CD4-positive, alpha-beta T cell treated with Interleukin-4 for 4 hours (primary cell): ENCODE measurements around the gene FZR1.

Source experiments
- DNase-seq: peaks from one replicate; pipeline ENCODE4 v3.0.0-alpha.2; 2020

Gene FZR1

DNA sequence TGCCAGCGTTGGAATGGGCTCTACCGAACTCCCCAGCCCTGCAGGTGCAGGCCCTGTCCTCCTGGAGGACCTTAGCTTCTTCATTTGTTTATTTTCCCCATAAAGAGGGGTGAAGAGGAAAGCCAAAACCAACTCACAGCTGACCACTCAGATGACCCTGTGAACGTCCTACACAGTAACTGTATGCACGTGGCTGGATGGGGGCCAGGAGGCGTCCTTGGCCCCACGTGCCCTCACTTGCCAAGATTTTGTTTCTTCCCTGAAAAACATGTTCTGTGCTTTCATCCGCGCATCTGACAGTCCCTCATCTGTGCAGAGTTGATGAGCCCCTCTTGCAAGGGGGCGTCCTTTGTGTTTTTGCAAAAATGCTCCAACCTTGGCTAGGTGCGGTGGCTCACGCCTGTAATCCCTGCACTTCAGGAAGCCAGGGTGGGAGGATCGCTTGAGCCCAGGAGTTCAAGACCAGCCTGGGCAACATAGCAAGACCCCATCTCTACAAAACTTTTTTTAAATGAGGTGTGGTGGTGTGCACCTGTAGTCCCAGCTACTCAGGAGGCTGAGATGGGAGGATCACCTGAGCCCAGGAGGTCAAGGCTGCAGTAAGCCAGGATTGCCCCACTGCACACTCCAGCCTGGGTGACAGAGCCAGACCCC is 27.6 kb downstream of the FZR1 start:
- no peak for DNase-seq

DNA sequence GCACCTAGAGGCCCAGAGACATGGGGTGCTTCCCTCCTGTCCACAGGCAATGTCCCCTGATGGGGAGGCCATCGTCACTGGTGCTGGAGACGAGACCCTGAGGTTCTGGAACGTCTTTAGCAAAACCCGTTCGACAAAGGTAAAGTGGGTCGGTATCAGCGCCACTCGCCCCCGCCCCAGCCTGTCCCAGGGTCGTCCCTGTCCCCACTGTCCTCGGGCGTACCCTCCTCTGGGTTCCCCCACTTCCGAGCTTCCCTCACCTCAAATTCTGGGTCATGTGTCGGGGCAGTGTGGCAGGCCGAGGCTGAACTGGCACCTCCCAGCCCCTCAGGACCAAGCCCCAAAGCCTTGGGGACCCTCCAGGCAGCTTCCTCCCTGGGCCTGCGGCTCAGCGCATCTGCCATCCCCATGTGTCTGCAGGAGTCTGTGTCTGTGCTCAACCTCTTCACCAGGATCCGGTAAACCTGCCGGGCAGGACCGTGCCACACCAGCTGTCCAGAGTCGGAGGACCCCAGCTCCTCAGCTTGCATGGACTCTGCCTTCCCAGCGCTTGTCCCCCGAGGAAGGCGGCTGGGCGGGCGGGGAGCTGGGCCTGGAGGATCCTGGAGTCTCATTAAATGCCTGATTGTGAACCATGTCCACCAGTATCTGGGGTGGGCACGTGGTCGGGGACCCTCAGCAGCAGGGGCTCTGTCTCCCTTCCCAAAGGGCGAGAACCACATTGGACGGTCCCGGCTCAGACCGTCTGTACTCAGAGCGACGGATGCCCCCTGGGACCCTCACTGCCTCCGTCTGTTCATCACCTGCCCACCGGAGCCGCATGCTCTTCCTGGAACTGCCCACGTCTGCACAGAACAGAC is 28.5 kb downstream of the FZR1 start:
- no peak for DNase-seq

DNA sequence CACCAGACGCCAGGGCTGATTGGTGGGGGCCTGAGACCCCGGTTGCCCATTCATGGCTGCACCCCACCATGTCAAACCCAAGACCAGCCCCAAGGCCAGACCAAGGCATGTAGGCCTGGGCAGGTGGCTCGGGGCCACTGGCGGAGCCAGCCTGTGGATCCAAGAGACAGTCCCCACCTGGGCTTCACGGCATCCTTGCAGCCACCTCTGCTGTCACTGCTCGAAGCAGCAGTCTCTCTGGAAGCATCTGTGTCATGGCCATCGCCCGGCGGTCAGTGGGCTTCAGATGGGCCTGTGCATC is 29.1 kb downstream of the FZR1 start:
- no peak for DNase-seq

DNA sequence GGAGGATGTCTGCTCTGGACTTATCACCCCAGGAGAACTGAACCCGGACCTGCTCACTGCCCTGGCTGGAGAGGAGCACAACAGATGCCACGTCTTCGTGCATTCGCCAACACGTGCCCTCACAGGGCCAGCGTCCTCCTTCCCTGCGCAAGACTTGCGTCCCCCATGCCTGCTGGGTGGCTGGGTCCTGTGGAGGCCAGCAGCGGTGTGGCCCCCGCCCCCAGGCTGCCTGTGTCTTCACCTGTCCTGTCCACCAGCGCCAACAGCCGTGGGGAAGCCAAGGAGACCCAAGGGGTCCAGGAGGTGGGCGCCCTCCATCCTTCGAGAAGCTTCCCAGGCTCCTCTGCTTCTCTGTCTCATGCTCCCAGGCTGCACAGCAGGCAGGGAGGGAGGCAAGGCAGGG is 29.5 kb downstream of the FZR1 start:
- DNase-seq, result no peak

DNA sequence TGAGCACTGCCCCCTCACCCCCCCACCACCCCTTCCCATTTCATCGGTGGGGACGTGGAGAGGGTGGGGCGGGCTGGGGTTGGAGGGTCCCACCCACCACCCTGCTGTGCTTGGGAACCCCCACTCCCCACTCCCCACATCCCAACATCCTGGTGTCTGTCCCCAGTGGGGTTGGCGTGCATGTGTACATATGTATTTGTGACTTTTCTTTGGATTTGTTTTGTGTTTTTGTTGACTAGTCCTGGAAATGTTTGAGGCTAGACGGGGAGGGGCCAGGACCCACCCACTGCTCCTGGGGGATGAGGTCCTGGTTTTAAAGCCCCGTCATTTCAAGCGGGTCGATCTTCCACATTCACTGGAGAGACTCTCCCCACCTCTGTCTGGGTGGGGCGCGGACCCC is 29.9 kb downstream of the FZR1 start:
- no peak for DNase-seq

DNA sequence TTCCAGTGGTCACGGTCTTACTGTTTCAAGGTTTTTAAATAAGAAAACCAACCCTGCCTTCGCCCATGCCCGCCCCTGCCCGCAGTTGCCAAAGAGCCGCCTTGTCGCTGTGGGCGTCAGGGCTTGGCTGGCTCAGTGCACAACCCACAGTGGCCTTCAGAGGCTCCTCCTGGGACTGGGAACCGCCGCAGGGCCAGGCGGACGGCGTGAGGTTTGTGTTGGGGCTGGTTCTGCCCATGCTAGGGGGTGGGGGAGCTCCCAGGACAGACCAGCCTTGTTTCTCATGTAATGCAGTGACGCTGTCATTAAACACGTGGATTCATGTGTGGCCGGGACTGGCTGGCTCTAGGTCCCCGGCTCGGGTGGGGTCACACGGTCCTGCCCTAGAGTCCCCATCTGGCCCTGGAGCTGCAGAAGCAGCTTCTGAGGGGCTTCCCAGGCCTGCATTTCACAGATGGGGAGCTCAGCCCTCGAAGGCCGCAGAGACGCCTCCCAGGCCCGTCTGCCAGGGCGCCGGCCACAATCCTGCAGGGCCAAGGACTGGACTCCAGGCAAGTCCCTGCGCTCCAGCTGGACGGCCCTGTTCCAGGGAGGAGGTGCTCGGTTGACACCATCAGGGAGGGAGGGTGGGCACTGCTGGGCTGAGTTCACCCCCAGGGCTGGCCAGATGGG is 30.5 kb downstream of the FZR1 start:
- no peak for DNase-seq

DNA sequence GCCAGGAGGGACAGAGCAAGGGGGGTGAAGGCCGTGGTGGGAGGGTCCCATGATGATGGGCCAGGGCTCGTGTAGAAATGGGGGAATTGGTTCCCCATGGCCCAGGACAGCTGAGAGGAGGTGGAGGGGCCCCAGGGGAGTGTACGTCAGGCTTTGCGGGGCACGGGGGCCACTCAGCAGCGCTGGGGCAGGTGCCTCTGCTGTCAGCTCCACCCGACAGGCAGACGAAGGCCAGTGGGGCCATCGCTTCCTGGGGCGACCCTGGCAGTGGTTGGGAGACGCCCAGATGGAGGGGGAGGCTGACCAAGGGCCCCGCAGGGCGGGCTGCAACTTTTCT is 31.0 kb downstream of the FZR1 start:
- DNase-seq, result no peak

DNA sequence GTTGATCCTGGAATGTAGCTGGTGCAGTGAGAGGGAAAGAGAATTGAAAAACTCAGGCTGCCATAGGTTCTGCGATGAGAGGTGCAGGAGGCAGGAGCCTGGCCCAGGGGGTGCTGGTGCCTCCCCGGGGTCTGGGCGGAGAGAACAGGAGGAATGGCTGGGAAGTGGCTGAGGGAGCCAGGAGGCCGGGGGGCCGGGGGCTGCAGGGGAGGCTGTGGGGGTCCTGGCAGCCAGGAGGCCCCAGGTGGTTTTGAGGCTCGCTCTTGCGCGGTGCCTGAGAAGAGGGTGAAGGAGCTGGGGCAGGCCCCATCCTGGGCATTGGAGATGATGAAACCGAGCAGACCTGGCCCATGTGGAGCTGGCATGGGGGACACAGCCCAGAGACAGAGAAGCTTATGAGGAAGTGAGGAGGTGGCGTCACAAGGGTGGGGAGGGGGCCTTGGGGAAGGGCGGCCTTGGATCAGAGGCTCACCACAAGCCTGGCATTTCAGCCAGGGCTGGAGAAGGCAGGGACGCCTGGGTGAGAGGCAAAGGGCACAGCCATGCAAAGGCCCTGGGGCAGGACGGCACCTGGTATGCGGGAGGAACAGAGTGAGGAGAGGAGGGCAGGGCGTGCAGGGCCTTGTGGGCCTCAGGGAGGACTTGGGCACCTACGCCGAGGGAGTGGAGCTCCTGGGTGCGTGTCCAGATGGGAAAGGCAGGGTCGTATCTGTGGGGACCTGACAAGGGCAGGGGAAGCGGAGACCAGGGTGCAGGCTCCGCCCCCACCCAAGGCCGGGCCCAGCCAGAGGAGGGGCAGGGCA is 31.5 kb downstream of the FZR1 start:
- DNase-seq, result no peak

DNA sequence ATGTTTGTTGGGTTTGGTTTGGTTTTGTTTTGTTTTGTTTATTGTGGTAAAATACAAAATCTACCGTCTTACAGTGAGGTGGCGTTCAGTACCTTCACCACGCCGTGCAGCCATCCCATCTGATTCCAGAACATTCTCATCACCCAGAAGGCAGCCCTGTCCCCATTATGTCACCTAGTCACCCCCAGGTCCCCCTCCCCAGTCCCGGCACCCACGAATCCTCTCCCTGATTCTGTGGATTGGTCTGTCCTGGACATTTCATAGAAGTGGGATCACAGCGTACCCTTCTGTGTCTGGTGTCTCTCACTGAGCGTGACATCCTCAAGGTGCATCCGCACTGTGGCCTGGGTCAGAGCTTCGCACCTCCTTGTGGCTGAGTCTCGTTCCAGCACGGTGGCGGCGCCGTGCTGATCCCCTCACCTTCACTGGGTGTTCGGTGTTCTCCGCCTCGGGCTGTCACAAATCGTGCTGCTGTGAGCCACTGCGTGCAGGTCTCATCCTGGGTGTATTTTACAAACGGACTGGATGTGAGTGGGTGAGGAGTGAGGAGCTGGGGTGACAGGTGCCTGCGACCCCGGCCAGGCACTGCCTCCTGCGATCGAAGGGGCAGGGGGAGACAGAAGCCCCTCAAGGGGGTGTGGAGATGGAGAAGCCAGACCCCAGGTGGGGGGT is 32.3 kb downstream of the FZR1 start:
- DNase-seq, result no peak

DNA sequence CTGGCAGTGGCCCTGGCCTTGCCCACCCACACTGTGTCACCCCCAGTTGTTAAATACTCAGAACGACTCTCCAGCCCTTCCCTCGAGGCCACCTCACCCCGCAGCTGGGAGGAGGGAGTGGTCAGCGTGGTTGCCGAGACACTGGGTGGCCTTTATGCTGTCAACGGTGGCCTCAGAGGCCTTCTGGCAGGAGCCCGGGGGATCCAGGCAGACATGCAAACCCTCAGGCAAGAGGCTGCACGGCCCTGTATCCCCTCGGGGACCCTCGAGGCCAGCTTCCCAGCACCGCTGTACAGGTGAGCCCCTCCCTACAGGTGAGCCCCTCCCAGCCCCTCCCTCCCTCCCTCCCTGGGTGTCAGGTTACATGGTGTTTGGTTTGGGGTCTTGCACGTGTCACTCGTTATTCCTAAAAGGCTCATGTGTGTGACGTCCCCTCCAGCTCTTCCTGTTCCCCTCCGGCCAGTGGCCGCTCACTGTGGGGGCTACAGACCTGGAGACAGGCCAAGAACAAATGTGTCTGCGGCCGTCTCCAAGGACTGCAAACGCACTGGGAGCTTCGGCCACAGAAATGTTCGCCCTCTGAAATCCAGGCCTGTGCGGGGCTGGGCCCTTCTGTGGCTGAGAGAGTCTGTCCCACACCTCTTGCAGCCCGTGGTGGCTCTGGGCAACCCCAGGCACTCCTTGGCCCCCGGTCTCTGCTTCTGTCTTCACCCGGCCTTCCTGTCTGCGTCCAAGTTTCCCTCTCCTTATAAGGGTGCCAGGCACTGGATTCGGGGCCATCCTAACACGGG is 33.0 kb downstream of the FZR1 start, which contains the start of gene TEKTIP1:
TSS of gene TEKTIP1 (plus strand) at position 210 of the 791 bp plus-strand sequence. CDS start at position 214, 4 bp downstream.
- DNase-seq, result no peak

DNA sequence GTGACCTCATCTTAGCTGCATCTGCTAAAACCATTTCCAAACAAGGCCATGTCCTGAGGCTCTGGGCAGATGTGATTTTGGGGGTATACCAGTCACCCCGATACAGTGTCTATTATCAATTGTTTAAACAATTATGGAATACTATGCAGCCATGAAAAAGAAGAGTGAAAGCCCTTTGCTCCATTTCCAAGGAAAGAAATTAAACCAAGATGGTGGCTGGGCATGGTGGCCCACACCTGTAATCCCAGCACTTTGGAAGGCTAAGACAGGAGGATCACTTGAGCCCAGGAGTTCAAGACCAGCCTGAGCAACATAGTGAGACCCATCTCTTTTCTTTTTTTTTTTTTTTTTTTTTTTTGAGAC is 33.6 kb downstream of the FZR1 start:
- no peak for DNase-seq

DNA sequence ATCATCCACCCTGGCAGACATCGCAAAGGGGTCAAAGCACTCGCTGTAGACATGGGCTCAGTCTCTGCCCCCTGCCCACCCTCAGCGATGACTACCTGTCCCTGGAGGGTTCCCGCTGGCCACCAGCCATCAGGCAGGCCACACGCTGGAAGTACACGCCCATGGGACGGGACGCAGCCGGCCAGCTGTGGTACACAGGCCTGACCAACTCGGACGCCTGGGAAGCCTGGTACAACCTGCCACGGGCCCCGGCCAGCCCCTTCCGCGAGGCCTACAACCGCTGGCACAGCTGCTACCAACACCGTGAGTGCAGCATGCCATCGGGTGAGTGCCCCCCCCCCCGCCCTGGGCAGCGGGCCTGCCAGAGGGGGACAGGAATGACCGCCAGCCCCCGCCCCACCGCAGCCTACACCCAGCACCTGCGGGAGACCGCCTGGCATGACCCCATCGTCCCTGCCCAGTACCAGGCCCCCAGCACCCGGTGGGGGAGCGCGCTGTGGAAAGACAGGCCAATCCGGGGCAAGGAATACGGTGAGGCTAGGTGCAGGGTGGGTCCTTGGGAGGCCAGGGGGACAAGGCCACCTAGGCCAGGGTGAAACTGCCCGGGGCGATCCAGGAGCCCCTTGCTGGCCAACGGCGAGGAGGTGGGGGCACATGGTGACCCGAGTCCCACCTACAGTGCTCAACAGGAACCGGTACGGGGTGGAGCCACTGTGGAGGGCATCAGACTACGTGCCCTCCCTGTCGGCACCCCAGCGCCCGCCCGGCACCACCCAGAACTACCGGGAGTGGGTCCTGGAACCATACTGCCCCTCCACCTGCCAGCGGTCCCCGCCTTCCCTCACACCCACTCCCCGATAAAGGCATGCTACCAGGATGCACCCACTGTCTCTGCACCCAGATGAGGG is 37.3 kb downstream of the FZR1 start:
- no peak for DNase-seq

DNA sequence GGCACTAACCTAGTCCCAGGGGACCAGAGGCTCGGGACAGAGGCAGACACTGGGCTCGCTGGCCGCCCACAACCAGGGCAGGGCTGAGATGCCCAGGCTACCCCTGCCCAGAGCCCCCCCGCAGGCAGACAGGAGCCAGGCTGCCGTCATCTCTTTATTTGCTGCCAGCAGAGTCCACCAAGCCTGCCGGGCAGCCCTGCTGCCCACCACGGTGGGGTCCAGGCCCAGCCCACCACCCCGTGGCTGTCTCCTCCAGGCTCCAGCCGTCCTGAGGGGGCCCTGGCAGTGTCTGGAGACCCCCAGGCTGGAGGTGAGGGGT is 37.9 kb downstream of the FZR1 start:
- DNase-seq, result no peak

DNA sequence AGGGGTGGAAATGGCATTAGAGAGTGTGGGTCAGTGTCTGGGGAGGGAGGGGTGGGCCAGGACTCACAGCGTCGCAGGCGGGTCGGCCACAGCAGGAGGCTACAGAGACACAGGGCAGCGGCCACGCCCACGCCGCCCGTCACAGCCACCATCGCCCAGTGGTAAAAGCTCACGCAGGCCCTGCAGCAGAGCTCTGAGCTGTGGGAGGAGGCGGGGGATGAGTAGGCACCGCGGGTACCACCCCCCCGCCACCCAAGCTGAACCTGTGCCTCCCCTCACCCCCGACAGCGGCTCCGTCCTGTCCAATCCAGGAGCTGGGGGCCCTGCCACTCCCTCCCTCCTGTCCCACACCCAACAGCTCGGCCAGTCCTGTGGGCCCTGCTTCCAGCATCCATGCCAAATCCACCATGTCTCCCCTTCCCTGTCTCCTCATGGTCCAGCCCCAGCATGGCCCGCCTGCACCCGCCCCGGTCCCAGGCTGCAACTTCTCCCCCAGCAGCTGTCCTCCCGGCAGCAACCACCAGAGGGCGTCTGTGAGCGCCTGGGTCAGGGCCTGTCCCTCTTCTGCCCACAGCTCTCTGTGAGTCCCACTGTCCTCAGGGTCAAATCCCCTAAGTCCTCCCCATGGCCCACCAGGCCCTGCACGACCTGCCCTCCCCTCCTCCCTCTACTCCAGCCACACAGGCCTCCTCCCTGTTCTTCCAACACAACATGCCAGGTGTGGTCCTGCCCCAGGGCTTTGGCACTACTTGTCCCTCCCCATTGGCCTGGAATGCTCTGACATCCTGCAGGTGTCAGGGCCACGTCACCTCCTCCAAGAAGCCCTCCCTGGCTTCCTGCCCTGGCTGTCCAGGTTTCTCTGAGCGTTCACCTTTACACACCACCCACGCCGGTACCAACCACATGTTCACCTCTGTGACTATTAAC is 38.9 kb downstream of the FZR1 start:
- DNase-seq, result peak; percentile 55

DNA sequence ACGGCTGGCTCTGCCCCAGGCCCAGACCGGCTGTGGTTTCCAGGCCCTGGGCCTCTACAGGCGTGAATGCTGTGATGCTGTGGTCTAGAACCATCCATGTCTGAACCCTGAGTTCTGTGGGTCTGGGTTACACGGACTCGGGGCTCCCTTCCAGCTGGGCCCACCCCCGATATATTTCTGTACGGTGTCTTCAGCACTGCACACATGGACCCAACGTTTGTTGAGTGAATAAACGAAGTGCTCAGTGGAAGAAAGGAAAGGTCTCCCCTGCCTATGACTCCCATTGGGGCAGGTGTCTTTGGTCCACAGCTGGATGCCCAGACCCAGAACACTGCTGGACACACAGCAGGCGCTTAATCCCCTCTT is 39.5 kb downstream of the FZR1 start:
- DNase-seq, result no peak

DNA sequence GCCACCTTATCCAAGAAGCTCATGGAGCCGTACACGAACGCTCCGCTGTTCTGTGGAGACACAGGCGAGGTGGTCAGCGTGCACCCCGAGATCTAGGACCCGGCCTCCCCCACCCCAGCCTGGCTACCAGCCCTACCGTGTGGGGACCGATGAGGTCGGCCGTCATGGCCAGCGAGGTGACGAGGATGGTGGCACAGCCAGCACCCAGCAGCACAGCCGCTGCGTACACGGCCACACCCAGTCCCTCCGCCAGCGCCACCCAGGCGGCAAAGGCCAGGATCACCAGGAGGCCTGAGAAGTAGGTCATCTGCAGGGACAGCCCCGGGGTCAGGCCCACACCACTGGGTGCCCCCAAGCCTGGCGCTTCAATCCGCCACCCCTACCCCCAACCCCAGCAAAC is 40.0 kb downstream of the FZR1 start:
- DNase-seq, result no peak

DNA sequence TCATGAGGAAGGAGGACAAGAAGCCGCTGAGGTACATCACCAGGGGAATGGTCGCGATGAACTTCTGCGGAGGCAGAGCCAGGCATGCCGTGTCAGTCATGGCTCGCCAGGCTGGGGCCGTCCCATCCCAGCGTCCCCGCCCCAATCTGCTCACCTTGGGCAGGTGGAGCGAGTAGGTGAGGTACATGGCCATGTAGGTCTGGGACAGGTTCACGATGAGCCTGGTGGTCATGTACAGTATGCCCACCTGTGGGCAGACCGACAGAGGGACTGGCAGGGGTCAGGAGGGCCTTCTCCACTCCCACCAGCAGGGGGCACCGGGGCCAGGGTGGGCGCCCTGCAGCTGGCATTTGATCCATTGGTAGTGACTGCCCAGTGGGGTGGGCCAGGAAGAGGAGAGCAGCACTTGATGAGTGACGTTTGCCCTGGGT is 41.2 kb downstream of the FZR1 start:
- DNase-seq, result no peak

DNA sequence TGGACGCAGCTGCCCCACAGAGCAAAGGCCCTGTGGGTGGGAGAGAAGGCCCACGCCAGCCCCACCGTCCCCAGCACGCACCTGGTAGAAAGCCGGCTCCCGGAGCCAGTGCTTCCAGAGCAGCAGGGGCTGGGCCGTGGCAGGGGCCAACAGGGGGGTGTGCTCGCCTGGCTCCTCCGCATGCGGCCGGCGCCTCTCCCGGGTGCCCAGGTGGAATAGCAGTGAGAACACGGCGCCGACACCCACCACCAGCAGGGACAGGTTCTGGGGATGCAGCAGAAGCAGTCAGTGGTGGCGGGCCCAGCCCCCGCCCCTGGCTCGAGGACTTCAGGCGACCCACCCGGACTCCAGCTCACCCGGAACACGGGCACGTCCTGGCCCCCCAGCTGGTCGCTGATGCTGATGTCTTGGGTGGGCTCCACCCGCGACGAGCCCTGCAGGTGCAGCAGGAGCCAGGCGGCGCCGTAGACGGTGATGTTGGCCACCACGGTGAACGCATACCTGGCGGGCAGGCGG is 41.7 kb downstream of the FZR1 start:
- no peak for DNase-seq

DNA sequence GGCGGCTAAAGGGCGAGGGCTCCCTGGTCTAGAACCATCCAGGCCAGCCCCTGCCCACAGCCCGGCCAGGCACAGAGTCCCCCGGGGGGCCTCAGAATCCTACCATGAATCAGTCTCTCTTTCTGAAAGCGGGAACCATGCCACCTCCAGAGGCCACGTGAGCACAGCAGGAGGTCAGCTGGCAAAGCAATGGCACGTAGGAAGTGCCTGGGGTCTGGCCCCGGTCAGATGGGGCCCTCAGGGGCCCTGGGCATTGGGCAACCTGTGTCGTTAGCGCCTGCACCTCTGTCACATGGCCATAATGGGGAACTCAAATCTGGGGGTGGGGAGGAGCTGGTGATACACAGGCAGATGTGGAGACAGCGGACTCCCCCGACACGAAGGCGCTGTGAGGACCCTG is 42.5 kb downstream of the FZR1 start:
- DNase-seq, result no peak

DNA sequence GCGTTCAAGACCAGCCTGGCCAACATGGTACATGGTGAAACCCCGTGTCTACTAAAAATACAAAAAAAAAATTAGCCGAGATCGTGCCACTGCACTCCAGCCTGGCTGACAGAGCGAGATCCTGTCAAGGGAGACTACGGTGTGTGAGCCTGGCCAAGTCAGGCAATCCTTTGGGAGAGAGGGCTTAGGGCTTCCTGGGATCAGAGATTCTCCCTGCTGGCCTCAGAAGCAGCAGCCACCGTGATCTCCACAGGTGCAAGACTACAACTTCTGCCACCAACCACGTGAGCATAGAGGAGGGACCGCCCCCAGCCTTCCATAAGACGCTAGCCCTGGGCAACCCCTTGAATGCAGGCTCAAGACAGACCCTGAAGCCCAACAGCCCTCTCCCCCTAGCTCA is 43.7 kb downstream of the FZR1 start:
- no peak for DNase-seq
